ENCODE measurements around the gene MTHFD1L. TPM values are rescaled to one million over a fixed set of nuclear protein-coding genes. Genes with fewer than 3 reads are reported as not detected.

The MTHFD1L gene
- total RNA-seq, 4 donors from 2014 or later = 0.35 to 1.6 (median 0.59) TPM; not detected in 1

- H3K27ac ChIP-seq = peak overlapping the region; percentile 42 to 68 (median 58)
- no peaks in the 10 kb centered on the region for H3K36me3 ChIP-seq
- in situ Hi-C loops (cut with MboI; ENCODE audit: low sequenced_read_pairs in 4 of 4) (no loop called here), intact Hi-C loops (cut with DNase I; ENCODE audit: low total_unique reads) (no loop called here)
- DNase-seq = no peak
- ATAC-seq = peak; percentile 70 to 80
- H3K4me1 ChIP-seq = peaks cover 0 to 3% of the 10 kb centered on the region in 2 donors
- peak overlapping the region in 1 of 4 donors; percentile 11 for H3K4me3 ChIP-seq
- TF ChIP-seq, protein P1, sequence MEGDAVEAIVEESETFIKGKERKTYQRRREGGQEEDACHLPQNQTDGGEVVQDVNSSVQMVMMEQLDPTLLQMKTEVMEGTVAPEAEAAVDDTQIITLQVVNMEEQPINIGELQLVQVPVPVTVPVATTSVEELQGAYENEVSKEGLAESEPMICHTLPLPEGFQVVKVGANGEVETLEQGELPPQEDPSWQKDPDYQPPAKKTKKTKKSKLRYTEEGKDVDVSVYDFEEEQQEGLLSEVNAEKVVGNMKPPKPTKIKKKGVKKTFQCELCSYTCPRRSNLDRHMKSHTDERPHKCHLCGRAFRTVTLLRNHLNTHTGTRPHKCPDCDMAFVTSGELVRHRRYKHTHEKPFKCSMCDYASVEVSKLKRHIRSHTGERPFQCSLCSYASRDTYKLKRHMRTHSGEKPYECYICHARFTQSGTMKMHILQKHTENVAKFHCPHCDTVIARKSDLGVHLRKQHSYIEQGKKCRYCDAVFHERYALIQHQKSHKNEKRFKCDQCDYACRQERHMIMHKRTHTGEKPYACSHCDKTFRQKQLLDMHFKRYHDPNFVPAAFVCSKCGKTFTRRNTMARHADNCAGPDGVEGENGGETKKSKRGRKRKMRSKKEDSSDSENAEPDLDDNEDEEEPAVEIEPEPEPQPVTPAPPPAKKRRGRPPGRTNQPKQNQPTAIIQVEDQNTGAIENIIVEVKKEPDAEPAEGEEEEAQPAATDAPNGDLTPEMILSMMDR (IDR thresholded peaks at IDR 0.05 in 4 of 5, conservative IDR thresholded peaks at IDR 0.05 in 1 of 5) = no peak
- no peak for TF ChIP-seq POLR2A (IDR thresholded peaks at IDR 0.05)
- H3K27me3 ChIP-seq = no peaks in the 10 kb centered on the region
- H3K9me3 ChIP-seq = no peaks in the 10 kb centered on the region
Observed at GRCh38 chr6:151004383-151005024, 139.0 kb downstream of the MTHFD1L start.

DNA sequence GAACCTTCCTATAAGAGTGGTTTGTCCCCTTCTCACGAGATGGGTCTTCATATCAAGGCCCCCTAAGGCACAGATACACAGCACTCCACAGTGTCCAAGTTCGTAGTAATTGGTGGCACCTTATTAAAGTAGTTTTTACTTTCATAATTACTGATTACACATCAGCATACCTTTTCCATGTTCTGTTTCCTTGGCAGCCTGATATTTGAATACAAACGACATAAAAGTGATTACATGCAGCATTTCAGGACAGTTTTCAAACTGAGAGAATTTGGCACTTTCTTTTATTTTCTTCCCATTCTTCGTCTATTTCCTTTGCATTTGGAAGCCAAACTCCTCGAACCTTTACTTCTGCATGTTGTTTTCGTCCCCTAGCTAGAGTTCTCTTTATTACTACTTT lies 139.7 kb downstream of the MTHFD1L start:
- in situ Hi-C loops (cut with MboI; ENCODE audit: low sequenced_read_pairs in 4 of 4) = no loop called here
- DNase-seq (no peak), ATAC-seq (no peak)
- Histone ChIP-seq H3K36me3 (no peaks in the 10 kb centered on the region), H3K9me3 (no peaks in the 10 kb centered on the region), H3K27me3 (no peaks in the 10 kb centered on the region), H3K4me1 (peaks cover 0 to 3% of the 10 kb centered on the region in 2 donors), H3K27ac (peak overlapping the region in 2 of 4 donors; percentile 28 to 36), H3K4me3 (no peak overlapping the region)
- TF ChIP-seq, protein P1 (IDR thresholded peaks at IDR 0.05 in 4 of 5, conservative IDR thresholded peaks at IDR 0.05 in 1 of 5) = no peak
- TF ChIP-seq POLR2A (IDR thresholded peaks at IDR 0.05) = no peak
- intact Hi-C loops (cut with DNase I; ENCODE audit: low total_unique reads) = no loop called here

GRCh38 chr6:151005896-151006632 lies 140.6 kb downstream of the MTHFD1L start:
- Histone ChIP-seq H3K27ac (no peak overlapping the region), H3K4me1 (peaks cover 0 to 3% of the 10 kb centered on the region in 2 donors), H3K36me3 (no peaks in the 10 kb centered on the region), H3K4me3 (no peak overlapping the region), H3K9me3 (no peaks in the 10 kb centered on the region), H3K27me3 (no peaks in the 10 kb centered on the region)
- ATAC-seq (no peak), DNase-seq (no peak)
- no peak for TF ChIP-seq POLR2A (IDR thresholded peaks at IDR 0.05)
- TF ChIP-seq, protein P1 (IDR thresholded peaks at IDR 0.05 in 4 of 5, conservative IDR thresholded peaks at IDR 0.05 in 1 of 5) = no peak
- intact Hi-C loops (cut with DNase I; ENCODE audit: low total_unique reads) (no loop called here), in situ Hi-C loops (cut with MboI; ENCODE audit: low sequenced_read_pairs in 4 of 4) (no loop called here)

GRCh38 chr6:151007076-151007475 lies 141.6 kb downstream of the MTHFD1L start:
- no peak for DNase-seq
- no peak overlapping the region for H3K27ac ChIP-seq
- H3K9me3 ChIP-seq = no peaks in the 10 kb centered on the region
- intact Hi-C loops (cut with DNase I; ENCODE audit: low total_unique reads) (no loop called here), in situ Hi-C loops (cut with MboI; ENCODE audit: low sequenced_read_pairs in 4 of 4) (no loop called here)
- no peaks in the 10 kb centered on the region for H3K36me3 ChIP-seq
- no peak overlapping the region for H3K4me3 ChIP-seq
- no peaks in the 10 kb centered on the region for H3K27me3 ChIP-seq
- H3K4me1 ChIP-seq = peaks cover 0 to 3% of the 10 kb centered on the region in 2 donors
- ATAC-seq = no peak
- TF ChIP-seq POLR2A (IDR thresholded peaks at IDR 0.05) = no peak
- TF ChIP-seq, protein P1 (IDR thresholded peaks at IDR 0.05 in 4 of 5, conservative IDR thresholded peaks at IDR 0.05 in 1 of 5) = no peak
